Choroid plexus epithelial cell (primary cell): ENCODE data around the gene GFRA4.

Experiments used
- DNase-seq: peaks from one replicate; pipeline ENCODE4 v3.0.0-alpha.2; 2010; ENCODE audit warnings: low read depth
- H3K4me3 ChIP-seq: 2 replicates; pipeline ENCODE4 v1.5.1; 2011; ENCODE audit warnings: low read depth, mild to moderate bottlenecking, control low read depth, low read length, moderate library complexity
- TF ChIP-seq, protein P1 (sequence below): conservative IDR thresholded peaks from 2 replicates; pipeline ENCODE4 v1.5.1; 2011; ENCODE audit warnings: low read depth, mild to moderate bottlenecking, control low read depth, inconsistent platforms, low read length, moderate library complexity

Gene GFRA4

DNA sequence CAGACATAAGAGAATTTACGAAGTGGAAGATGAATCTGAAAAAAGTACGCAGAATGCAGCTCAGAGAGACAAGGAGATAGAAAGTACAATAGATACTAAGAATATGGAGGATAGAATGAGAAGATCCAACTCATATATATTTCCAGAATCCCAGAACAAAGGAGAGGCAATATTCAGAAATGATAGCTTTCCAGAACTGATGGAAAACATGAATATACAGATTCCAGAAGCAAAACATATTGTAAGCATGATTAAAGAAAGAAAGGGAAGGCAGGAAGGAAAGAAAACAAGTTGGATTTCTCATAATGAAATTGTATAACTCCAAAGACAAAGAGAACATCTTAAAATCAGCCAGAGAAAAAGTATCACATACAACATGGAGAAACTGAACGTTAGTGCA, 22.9 kb downstream of the GFRA4 start:
- no peak for DNase-seq
- H3K4me3 ChIP-seq = no peak overlapping the region
- TF ChIP-seq, protein P1, sequence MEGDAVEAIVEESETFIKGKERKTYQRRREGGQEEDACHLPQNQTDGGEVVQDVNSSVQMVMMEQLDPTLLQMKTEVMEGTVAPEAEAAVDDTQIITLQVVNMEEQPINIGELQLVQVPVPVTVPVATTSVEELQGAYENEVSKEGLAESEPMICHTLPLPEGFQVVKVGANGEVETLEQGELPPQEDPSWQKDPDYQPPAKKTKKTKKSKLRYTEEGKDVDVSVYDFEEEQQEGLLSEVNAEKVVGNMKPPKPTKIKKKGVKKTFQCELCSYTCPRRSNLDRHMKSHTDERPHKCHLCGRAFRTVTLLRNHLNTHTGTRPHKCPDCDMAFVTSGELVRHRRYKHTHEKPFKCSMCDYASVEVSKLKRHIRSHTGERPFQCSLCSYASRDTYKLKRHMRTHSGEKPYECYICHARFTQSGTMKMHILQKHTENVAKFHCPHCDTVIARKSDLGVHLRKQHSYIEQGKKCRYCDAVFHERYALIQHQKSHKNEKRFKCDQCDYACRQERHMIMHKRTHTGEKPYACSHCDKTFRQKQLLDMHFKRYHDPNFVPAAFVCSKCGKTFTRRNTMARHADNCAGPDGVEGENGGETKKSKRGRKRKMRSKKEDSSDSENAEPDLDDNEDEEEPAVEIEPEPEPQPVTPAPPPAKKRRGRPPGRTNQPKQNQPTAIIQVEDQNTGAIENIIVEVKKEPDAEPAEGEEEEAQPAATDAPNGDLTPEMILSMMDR = no peak

DNA sequence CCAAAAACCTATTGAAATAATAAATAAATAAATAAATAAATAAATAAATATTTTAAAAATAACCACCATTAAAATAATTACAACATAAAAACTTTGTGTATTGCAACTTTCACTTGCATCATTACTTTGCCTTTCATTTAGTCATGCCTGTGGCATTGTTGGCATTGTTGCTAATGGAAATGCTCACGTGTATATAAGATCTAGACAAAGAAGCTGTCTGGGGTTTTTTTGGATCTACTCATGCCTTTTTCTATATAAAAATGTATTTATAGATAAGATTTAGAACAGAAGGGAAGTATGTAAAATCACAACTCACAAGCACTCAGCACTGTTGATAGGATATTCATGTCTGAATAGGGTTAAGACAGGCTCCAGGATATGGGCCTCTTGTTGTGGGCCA, 27.9 kb downstream of the GFRA4 start:
- DNase-seq = no peak
- TF ChIP-seq, protein P1 = no peak
- no peak overlapping the region for H3K4me3 ChIP-seq

DNA sequence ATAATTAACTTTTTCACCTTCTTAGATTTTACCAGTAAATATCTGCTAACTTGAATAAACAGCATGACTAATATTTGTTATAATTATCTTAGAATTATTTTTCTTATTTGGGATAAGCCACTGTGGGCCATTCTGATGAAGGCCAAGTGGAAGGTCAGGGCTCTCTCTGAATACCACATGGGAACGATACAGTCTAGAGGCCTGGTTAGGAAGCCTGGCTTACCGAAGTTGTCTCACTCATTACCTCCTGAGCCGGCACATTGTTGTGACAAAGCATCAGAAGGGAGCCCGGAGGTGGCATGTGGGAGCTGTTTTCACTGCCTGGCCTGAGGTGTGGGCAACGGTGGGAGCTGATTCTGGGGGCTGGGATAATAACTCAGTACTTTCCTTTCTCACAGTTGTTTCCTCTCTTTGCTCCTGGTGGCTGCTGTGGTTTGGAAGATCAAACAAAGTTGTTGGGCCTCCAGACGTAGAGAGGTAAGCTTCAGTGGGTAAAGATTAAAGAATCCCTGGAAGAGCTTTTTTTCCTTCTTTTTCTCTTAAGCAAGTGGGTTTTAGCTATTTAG, 29.2 kb downstream of the GFRA4 start:
- TF ChIP-seq, protein P1 = no peak
- no peak overlapping the region for H3K4me3 ChIP-seq
- no peak for DNase-seq

DNA sequence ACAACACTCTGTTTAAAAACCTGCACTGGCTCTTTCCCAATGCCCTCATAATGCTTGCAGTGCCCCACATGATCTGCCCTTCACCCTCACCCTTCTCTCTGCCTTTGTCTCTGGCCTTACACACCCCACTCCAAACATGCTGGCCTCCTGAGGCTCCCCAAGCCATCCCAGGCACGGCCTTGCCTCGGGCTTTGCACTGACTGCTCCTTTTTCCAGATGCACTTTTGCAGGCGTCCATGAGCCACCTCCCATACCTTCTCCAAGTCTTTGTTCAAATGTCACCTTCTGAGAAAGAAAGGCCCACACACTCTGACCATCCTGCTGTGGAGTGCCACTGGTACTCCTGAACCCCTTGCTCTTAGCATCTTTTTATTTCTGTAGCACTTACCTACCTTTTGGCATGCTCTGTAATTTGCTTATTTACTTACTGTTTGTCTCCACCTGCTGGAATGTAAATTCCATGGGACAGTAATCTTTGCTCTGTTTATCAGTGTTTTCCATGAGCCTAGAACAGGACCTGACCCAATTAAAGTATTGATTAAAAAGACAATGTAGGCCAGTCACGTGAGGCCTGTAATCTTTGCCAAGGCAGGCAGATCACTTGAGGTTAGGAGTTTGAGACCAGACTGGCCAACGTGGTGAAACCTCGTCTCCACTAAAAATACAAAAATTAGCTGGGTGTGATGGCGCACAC, 30.7 kb downstream of the GFRA4 start:
- peak; percentile 8 for DNase-seq
- TF ChIP-seq, protein P1 = no peak
- no peak overlapping the region for H3K4me3 ChIP-seq

DNA sequence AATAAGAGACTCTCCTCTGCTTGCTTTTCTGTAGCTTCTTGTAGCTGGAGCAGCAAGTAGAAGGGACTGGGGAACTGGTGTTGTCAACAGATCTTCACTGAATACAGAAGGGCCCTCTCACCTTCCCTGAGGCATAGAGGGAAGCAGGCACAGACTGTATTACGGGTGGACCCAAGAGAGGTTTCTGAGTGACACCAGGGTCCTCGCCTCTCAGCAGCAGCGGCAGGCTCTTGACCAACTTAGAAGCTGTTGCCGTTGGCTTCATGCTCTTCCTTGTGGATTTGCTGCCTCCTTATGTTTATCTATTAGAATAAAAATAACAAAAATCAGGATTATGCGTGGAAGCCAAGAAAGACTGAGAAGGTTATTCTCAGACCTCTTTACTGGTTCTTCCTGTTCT, 31.7 kb downstream of the GFRA4 start:
- TF ChIP-seq, protein P1 = no peak
- H3K4me3 ChIP-seq = no peak overlapping the region
- no peak for DNase-seq

DNA sequence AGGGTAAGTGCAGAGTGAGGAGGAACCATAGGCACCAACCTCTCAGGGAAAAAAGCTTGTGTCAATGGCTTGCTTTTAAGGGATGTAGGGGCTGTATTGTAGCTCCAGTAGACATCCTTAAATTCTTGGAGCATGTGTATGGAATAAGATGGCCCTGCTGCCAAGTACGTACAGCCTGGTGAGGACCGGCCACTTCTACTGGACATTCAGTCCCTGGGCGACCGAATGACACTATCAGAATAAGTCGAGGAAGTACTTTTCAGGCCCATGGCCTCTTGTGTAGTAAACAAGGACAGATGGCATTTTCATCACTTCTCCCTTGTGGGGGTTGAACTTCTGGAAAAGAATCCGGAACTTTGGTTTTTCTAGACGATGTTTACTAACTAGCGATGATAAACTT, 32.8 kb downstream of the GFRA4 start:
- TF ChIP-seq, protein P1 = no peak
- DNase-seq = no peak
- H3K4me3 ChIP-seq = no peak overlapping the region

DNA sequence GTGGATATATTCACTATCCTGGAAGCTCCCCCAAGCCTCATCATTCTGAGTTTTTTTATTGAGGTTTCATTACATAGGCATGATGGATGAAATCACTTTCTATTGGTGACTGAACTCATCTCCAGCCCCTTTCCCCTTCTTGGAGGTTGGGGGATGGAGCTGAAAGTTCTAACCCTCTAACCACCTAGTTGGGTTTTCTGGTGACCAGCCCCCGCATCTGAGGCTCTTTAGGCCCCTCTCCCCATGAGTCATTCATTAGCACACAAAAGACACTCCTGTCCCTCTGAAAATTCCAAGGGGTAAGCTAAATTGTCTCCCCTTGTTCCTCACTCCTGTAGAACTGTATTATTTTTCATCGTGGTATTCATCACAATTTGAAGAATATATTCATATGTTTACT, 33.3 kb downstream of the GFRA4 start:
- H3K4me3 ChIP-seq = no peak overlapping the region
- no peak for DNase-seq
- TF ChIP-seq, protein P1 = no peak
